Measurements from ENCODE around the gene DIABLO. TPM values are rescaled to one million over a fixed set of nuclear protein-coding genes. Genes with fewer than 3 reads are reported as not detected.

The DIABLO gene
- total RNA-seq, 1 experiment from 2014 or later = 68.7 TPM

DNA sequence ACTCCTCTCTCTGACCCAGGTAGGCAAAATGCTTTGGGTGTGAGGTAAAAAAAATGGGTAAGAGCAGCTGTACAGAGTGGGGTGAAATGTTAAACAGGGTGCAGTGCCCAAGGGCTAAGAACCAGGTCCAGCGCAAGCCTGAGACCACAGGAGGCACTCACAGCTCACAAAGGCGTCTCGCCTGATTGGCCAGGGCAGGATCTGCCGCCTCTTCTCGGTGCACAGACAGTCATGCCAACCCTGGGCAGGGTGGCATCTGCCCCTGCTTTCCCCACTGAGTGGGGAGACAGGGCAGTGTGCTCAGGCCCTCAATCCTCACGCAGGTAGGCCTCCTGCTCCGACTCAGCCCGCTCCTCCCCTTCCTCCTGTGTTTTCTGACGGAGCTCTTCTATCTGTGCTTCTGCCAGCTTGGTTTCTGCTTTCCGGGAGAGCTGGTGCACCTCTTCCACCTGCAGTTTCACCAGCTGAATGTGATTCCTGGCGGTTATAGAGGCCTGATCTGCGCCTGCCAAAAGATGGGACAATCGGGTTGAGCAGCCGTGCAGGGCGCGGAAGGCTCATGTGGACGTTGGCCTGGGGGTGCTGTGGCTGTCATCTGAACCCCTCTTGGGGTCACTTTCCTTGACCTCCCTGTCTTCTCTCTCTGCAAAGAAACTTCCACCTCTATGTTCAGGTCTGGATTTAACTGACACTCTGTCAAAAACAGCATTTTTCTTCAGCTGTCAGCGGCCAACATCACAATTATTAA is 17.6 kb downstream of the DIABLO start:
- peaks cover 78% of the 10 kb centered on the region for H3K36me3 Mint-ChIP-seq (ENCODE audit: insufficient read depth, unreplicated experiment)
- H3K27me3 Mint-ChIP-seq (ENCODE audit: unreplicated experiment) = peaks cover 30% of the 10 kb centered on the region
- intact Hi-C loops (cut with micrococcal nuclease; ENCODE audit: unreplicated experiment) = no loop called here
- CTCF ChIA-PET = no interaction called here
- H3K4me3 Mint-ChIP-seq (ENCODE audit: low read depth, unreplicated experiment) = no peak overlapping the region
- DNase-seq = no peak
- H3K4me1 Mint-ChIP-seq (ENCODE audit: low read depth, unreplicated experiment) = no peaks in the 10 kb centered on the region
- BruUV-seq (replicated peaks) = TSS peak; percentile 32
- TF ChIP-seq, protein P1, sequence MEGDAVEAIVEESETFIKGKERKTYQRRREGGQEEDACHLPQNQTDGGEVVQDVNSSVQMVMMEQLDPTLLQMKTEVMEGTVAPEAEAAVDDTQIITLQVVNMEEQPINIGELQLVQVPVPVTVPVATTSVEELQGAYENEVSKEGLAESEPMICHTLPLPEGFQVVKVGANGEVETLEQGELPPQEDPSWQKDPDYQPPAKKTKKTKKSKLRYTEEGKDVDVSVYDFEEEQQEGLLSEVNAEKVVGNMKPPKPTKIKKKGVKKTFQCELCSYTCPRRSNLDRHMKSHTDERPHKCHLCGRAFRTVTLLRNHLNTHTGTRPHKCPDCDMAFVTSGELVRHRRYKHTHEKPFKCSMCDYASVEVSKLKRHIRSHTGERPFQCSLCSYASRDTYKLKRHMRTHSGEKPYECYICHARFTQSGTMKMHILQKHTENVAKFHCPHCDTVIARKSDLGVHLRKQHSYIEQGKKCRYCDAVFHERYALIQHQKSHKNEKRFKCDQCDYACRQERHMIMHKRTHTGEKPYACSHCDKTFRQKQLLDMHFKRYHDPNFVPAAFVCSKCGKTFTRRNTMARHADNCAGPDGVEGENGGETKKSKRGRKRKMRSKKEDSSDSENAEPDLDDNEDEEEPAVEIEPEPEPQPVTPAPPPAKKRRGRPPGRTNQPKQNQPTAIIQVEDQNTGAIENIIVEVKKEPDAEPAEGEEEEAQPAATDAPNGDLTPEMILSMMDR (IDR thresholded peaks at IDR 0.05; ENCODE audit: unreplicated experiment) = no peak
- no peak overlapping the region for H3K27ac Mint-ChIP-seq (ENCODE audit: unreplicated experiment)
- no peaks in the 10 kb centered on the region for H3K9me3 Mint-ChIP-seq (ENCODE audit: low read depth, unreplicated experiment)

DNA sequence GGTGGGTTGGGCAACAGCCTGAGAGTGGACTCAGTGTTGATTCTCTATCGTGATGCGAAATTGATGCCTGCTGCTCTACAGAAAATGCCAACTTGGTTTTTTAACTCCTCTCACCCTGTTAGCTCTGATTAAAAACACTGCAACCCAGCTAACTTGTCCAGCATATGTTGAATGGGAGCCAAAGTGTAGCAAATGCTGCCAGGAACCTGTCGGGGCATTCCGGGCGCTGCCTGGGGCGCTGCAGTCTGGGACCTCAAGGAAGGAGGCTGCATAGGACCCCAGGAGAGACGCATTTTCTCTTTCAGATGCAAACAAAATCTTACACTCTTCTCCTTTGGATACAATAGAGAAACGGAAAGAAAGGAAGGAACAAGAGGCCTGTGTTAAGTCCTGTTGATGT is 18.5 kb downstream of the DIABLO start:
- no peak for DNase-seq
- H3K4me1 Mint-ChIP-seq (ENCODE audit: low read depth, unreplicated experiment) = no peaks in the 10 kb centered on the region
- intact Hi-C loops (cut with micrococcal nuclease; ENCODE audit: unreplicated experiment) = no loop called here
- TF ChIP-seq, protein P1 (IDR thresholded peaks at IDR 0.05; ENCODE audit: unreplicated experiment) = no peak
- H3K36me3 Mint-ChIP-seq (ENCODE audit: insufficient read depth, unreplicated experiment) = peaks cover 74% of the 10 kb centered on the region
- no peak overlapping the region for H3K4me3 Mint-ChIP-seq (ENCODE audit: low read depth, unreplicated experiment)
- H3K27me3 Mint-ChIP-seq (ENCODE audit: unreplicated experiment) = peaks cover 30% of the 10 kb centered on the region
- no peaks in the 10 kb centered on the region for H3K9me3 Mint-ChIP-seq (ENCODE audit: low read depth, unreplicated experiment)
- H3K27ac Mint-ChIP-seq (ENCODE audit: unreplicated experiment) = no peak overlapping the region
- CTCF ChIA-PET = no interaction called here
- BruUV-seq (replicated peaks) = no TSS peak

DNA sequence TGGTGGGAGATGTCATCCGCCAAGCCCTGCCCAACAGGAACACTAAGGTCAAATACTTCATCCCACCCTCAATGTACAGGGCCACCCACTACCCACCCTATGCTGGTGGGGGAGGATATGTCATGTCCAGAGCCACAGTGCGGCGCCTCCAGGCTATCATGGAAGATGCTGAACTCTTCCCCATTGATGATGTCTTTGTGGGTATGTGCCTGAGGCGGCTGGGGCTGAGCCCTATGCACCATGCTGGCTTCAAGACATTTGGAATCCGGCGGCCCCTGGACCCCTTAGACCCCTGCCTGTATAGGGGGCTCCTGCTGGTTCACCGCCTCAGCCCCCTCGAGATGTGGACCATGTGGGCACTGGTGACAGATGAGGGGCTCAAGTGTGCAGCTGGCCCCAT is 18.9 kb downstream of the DIABLO start:
- DNase-seq = no peak
- Mint-ChIP-seq H3K36me3 (ENCODE audit: insufficient read depth, unreplicated experiment) (peaks cover 70% of the 10 kb centered on the region), H3K27me3 (ENCODE audit: unreplicated experiment) (peaks cover 30% of the 10 kb centered on the region), H3K4me1 (ENCODE audit: low read depth, unreplicated experiment) (no peaks in the 10 kb centered on the region), H3K9me3 (ENCODE audit: low read depth, unreplicated experiment) (no peaks in the 10 kb centered on the region), H3K27ac (ENCODE audit: unreplicated experiment) (no peak overlapping the region), H3K4me3 (ENCODE audit: low read depth, unreplicated experiment) (no peak overlapping the region)
- no TSS peak for BruUV-seq (replicated peaks)
- TF ChIP-seq, protein P1 (IDR thresholded peaks at IDR 0.05; ENCODE audit: unreplicated experiment) = no peak
- CTCF ChIA-PET = no interaction called here
- intact Hi-C loops (cut with micrococcal nuclease; ENCODE audit: unreplicated experiment) = no loop called here

DNA sequence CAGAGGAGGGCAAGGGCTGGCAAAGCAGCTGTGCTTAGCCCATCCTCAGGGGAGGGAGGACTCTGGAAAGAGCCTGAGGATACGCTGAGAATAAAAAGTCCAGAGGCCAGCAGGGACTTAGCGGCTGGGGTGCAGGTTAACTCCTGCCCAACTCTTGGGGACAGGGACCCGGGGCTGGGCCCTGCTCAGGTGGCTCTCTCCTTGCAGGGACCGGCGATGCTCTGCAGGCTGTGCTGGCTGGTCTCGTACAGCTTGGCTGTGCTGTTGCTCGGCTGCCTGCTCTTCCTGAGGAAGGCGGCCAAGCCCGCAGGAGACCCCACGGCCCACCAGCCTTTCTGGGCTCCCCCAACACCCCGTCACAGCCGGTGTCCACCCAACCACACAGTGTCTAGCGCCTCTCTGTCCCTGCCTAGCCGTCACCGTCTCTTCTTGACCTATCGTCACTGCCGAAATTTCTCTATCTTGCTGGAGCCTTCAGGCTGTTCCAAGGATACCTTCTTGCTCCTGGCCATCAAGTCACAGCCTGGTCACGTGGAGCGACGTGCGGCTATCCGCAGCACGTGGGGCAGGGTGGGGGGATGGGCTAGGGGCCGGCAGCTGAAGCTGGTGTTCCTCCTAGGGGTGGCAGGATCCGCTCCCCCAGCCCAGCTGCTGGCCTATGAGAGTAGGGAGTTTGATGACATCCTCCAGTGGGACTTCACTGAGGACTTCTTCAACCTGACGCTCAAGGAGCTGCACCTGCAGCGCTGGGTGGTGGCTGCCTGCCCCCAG is 19.6 kb downstream of the DIABLO start:
- CTCF ChIA-PET = interaction anchor here (0.6 kb wide), 1 partner anchor 207 kb away, joined by 3 read pairs; no protein-coding TSS in a partner anchor
- Mint-ChIP-seq H3K4me3 (ENCODE audit: low read depth, unreplicated experiment) (no peak overlapping the region), H3K4me1 (ENCODE audit: low read depth, unreplicated experiment) (no peaks in the 10 kb centered on the region), H3K36me3 (ENCODE audit: insufficient read depth, unreplicated experiment) (peaks cover 64% of the 10 kb centered on the region), H3K27ac (ENCODE audit: unreplicated experiment) (peak overlapping the region; percentile 19), H3K9me3 (ENCODE audit: low read depth, unreplicated experiment) (no peaks in the 10 kb centered on the region), H3K27me3 (ENCODE audit: unreplicated experiment) (peaks cover 37% of the 10 kb centered on the region)
- TF ChIP-seq, protein P1 (IDR thresholded peaks at IDR 0.05; ENCODE audit: unreplicated experiment) = no peak
- DNase-seq = no peak
- no TSS peak for BruUV-seq (replicated peaks)
- intact Hi-C loops (cut with micrococcal nuclease; ENCODE audit: unreplicated experiment) = no loop called here
